GM12891 (cell line): ENCODE measurements around the gene LCP2.

Experiments used
- POLR2A ChIP-seq: IDR thresholded peaks from 2 replicates; pipeline ENCODE4 v1.6.1; 2011; ENCODE audit warnings: low read depth, low read length, control low read depth
- POLR2AphosphoS5 ChIP-seq: IDR thresholded peaks from 2 replicates; pipeline ENCODE4 v1.6.1; 2011; ENCODE audit warnings: low read depth, low read length, control low read depth

- TF ChIP-seq POLR2AphosphoS5 (no peak), POLR2A (no peak)
Observed at GRCh38 chr5:170294057-170294456, 3.5 kb downstream of the LCP2 start.
